Skin epidermis (tissue), 12 donors: ENCODE measurements around the gene TRERF1.
"Not testable (repeated sequence)": the region's sequence is repeated elsewhere in the genome, so short reads cannot be mapped to it uniquely, and the experiment has no call there.

Experiments used
- H3K27ac ChIP-seq, 21 experiments: fragments of 200-600 bp; sonication (generic) in 11 of 21; one replicate each; pipeline ENCODE4 v1.5.0; 2020; ENCODE audit warnings: mild to moderate bottlenecking in 3 of 21, inconsistent platforms in 2 of 21, moderate library complexity in 2 of 21
- H3K4me3 ChIP-seq, 7 experiments: fragments of 200-600 bp; sonication (generic) in 2 of 7; one replicate each; pipeline ENCODE4 v1.5.0; 2020; ENCODE audit warnings: inconsistent platforms in 2 of 7, mild to moderate bottlenecking in 2 of 7, moderate library complexity in 1 of 7

TRERF1 gene

DNA sequence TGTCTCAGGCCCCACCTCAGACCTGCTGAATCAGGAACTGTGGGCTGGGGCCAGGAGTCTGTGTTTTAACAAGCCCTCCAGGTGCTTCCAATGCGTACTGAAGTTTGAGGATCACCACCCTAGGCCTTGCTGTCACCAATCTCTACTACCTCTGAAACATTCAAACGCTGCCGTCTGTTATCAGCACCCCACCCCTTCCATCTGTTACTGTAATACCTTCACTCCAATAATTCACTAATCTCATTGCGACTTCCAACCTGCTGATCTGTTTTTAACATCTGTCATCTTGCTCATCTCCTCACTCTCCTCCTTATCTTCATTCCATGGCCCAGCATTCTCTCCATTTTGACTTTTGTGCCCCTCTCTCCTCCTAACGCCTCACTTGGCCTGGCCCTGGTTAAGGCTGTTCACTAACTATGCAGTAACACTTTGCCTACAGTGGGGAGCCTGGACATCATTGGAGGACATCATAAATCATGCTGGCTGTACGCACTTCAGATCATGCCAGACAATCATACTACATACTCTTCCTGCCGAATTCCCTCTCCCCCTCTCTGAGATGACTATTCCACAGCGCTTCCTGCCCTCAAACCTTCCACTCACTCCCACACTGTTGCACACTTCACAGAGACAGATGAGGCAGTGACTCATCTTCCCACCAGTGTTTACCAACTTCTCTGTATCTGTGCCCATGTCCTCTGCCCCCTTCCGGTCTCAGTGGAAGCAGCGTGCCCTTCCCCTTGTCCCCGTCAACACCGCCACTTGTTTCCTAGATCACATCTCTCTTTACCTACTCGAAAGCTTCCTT is 254.0 kb downstream of the TRERF1 start:
- Histone ChIP-seq H3K27ac (peak overlapping the region in 2 of 21 experiments; percentile 1 to 46), H3K4me3 (no peak overlapping the region)

DNA sequence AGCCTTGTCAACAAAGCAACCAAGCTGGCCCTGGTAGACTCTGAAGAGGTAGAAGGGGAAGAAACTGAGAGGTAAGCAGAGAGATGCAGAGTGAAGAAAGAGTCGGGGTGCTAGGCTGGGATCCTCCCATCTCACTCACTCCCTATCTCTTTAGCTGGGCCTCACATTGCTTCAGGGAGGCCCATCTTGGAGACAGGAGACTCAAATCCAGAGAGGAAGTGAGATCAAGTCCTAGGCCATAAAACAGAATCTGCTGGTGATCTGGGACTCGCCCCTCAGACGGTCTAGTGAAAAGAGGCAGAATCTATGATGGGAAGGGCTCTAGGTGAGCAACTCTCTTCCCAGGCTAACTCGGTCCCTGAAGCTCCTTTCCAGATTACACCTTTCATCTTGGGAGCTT is 256.3 kb downstream of the TRERF1 start:
- Histone ChIP-seq H3K27ac (no peak overlapping the region), H3K4me3 (no peak overlapping the region)

DNA sequence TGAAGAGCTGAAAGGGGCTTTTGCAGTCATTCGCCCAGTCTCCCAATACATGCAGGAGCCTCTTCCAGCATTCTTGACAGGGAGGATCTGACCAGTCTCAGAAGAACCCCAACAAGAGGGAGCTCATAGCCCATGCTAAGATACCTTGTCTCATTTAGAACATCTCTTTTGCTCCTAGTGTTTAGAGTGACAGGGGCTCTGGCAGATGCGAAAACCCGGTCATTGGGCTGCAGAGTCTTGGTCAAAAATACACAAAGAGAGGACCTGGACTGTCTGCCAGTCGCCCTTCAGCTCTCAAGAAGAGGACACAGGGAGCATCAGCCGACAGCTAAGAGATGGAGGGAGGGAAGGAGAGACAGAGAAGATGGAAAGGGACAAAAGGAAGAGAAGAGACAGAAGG is 257.7 kb downstream of the TRERF1 start:
- no peak overlapping the region for H3K4me3 ChIP-seq
- H3K27ac ChIP-seq: peak overlapping the region in 1 of 21 experiments; percentile 35

DNA sequence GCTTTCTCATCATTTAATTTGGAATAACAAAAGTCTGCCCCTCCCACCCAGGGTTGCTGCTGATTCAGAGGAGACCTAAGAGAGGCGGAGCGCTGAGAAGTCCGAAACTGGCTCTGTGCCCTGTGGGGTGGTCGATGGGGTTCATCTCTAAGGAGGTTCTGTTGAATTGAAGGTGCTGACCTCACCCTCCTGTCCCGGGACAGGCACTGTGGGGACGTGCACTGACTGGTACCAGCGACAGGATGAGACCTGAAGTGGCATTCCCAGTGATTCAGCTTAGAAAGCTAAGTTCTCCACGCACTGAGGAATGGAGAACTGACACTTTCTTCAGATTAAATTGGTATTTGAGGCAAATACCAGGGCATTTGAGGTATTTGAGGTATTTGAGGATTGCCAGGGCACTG is 258.2 kb downstream of the TRERF1 start:
- H3K4me3 ChIP-seq: no peak overlapping the region
- no peak overlapping the region for H3K27ac ChIP-seq

DNA sequence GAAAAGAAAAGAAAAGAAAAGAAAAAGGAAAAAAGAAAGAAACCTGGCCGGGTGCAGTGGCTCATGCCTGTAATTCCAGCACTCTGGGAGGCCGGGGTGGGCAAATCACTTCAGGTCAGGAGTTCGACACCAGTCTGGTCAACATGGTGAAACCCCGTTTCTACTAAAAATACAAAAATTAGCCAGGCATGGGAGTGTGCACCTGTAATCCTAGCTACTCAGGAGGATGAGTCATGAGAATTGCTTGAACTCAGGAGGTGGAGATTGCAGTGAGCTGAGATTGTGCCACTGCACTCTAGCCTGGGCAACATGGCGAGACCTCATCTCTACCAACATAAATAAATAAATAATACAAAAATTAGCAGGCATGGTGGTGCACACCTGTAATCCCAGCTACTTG is 259.3 kb downstream of the TRERF1 start:
- not testable (repeated sequence) for H3K4me3 ChIP-seq, H3K27ac ChIP-seq

DNA sequence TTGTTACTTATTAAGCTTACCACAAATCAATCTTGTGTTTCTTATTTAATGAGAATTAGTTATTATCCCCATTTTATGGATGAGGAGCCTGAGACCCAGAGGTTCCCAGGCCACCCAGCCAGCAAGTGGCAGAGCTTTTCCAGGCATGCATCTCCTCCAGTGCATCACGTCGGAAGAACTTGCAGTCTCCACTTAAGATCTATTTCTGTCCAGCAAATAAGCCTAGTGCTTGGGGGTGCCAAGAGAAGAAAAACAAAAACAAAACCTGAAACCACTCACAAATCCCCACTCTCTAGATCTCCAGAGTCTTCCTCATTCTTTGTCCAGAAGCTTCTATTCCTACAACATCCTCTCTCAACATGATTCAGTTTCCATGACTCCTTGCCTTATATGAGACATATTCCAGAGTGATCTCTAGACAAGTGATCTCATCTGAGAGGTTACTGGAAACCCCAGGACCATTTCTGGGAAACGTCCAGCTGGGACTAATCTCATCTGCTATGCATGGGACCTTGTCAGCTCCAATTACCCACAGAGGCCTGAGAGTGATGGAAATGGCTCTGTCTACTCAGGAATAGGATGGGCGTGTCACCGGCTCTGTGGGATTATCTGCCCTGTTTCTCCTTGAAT is 261.1 kb downstream of the TRERF1 start:
- Histone ChIP-seq H3K27ac (no peak overlapping the region), H3K4me3 (no peak overlapping the region)

DNA sequence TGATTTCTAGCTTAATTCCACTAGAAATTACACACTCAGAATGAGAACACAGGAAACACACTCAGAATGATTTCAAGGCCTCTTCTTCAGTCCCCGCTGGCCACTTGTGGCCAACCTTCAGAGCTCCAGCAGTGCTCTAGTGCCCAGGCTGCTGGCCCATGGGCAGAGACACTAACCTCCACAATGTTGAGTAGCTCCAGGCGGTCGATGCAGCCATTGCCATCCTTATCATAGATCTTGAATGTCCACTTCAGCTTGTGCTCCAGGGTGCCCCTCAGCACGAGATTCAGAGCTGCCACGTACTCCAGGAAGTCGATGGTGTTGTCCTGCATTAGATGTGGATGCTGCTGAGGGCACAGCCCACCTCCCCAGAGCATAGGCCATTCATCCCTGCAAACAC is 263.3 kb downstream of the TRERF1 start:
- H3K27ac ChIP-seq: no peak overlapping the region
- H3K4me3 ChIP-seq: no peak overlapping the region

DNA sequence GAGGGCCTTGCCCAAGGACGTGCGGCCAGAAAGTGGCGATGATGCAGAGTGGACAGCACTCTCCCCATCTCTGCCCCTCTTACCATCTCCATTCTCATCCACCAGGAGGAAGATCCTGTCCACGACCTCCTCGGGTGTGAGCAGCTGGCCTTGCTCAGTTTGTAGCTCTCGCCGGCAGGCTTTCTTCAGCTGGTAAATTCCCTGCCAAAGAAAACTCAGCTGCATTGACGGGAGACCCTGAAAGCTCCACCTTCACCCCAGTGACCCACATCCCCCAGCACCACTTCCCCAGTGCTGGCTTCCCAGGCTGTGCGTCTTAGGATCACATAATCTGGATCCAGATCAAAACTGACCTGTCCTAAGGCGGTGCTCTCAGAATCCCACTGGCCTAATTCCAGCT is 266.1 kb downstream of the TRERF1 start:
- Histone ChIP-seq H3K27ac (no peak overlapping the region), H3K4me3 (no peak overlapping the region)

DNA sequence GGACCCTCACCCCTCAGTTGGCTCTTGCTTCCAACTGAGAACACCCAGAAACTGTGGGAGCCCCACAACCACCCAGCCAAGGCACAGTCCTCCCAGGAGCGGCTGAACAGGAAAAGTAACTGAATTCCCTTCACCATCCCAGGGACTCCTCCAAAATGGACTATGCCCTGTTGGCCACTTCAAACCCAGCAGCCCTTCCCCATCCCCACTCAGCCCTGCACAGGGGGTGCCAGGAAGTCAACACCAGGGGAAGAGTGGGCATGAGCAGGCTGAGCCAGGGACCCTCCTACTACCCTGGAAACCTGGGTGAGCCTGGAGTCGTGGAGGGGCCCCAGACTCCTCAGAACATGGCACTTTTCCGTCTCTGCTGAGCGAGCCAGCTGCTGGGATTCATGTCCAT is 267.3 kb downstream of the TRERF1 start:
- Histone ChIP-seq H3K27ac (no peak overlapping the region), H3K4me3 (no peak overlapping the region)

DNA sequence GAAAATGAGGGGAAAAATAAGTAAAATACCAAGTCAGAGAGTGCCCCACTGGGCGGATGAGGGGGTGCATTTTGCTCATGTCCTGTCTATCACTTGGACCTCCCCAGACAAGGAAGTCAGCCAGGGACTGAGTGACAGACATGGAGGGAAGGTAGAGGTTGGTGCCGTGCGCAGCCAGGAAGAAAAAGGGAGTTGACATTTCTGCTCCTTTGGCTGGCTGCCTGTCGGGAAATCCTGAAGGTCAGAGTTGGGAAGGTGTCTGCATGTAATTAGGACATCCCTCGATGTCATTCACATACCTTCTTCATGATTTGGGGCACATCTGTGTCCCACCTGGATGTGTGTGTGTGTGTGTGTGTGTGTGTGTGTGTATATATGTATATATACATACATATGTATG is 269.6 kb downstream of the TRERF1 start:
- Histone ChIP-seq H3K27ac (no peak overlapping the region), H3K4me3 (no peak overlapping the region)

DNA sequence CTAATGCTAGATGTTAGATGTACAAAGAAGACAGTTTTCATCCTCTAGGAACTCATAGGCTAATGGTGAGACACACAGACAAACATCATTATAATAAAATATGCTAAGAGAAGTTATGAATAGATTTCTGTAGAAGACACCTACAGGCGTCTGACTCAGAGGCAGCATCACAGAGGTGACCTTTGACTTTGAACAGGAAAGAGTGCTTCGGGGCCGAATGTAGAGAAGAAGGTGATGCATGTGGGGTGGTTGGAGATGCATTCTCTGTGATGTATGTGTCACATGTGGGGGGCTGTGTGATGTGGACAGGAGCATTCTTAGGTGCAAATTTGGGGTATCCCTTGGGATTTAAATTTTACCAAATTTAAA is 271.8 kb downstream of the TRERF1 start:
- no peak overlapping the region for H3K4me3 ChIP-seq
- H3K27ac ChIP-seq: no peak overlapping the region

DNA sequence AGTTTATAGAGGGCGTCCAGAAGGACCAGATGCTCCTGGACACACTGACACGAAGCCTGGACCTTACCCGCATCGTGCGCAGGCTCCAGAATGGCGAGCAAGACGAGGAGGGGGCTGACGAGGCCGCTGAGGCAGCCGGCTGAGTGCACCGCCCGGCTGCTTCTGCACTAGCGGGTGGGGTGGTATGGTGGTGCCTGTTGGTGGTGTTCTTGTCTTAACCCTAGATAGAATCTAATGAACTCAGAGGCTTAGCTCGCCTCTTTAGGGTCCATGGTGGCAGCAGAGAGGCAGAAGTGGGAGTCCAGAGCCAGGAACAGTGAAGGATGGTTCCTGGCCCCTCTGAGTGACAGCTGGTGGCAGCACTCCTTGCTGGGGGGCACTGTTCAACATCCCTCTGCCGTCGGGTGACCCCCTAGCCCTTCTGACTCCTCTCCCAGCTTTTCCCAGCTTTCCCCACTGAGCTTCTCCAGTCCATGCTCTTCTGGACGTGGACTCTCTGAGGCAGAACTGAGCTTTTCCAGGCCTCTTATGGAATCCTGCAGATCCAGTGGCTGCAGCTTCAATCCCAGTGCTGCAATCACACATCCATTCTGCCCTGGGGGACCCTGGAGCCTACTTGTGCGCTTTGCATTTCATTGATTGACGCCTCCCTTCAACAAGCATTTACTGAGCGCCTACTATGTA is 272.3 kb downstream of the TRERF1 start:
- Histone ChIP-seq H3K27ac (no peak overlapping the region), H3K4me3 (no peak overlapping the region)

DNA sequence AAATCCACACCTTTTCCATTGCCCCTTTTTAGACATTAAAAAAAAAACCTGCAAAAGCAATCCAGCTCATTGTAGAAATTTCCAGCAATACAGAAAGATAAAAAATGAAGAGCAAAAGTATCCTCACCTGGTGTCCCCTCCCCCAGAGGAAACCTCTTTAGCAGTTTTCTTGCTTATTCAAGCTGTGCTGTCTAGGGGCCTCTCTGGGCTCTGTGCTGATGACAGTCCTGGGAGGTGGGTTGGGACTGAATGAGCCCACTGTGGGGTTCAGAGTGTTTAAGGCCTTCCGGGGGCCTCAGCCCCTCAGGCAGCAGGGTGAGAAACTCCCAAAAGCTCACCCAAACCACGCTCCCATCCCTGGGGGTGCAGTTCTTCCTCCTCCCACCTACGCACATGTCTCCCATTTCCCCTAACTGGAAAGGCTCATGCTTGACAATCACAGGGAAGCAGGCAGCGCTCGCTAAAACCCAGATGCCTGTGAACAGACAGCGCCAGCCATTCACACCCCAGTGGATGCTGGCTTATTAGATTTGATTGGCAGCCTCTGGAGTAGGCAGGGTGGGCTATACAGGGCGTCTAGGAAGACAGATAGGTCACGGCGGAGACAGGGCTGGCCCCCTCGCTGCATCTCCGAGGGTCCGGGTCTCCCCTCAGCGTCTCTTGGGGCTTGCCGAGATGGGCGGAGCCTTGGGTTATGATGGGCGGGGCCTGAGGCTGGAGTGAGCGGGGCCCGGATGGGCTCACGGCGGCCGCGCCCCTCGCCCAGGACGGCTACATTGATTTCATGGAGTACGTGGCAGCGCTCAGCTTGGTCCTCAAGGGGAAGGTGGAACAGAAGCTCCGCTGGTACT is 274.0 kb downstream of the TRERF1 start:
- Histone ChIP-seq H3K27ac (no peak overlapping the region), H3K4me3 (no peak overlapping the region)

DNA sequence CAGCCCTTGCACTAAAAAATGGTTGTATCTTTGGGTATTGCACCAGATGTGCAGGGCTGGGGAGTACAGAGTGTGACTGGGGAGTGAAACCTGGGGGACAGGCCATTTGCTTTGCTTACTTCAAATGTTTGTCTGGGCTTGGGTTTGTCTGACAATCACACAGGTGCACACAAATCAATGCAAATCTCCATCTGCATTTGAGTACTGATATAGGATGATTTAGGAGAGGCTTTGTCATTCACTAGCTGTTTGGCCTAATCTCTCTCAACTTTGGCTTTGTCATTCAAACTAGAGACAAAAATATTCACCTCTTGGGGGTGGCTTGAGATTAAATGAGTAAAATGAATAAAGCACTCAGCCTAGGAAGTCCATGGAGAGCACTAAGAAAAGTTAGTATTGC is 274.7 kb downstream of the TRERF1 start:
- H3K27ac ChIP-seq: no peak overlapping the region
- no peak overlapping the region for H3K4me3 ChIP-seq

DNA sequence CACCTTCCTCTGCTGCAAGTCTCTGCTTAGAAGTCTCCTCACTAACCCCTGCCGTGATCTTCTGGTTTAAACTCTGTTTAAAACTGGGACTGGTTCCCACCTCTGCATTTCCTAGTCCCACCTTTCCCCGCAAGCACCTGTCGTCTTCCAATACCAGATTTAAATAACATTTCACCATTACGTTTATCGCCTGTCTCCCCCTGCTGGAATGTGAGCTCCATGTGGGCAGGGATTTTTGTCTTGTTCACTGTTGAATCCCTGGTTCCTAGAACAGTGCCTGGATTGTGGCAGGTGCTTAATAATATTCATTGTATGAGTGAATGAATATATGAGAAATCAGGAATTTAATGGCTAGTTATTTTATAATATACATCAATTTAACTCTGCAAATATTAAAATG is 275.9 kb downstream of the TRERF1 start:
- Histone ChIP-seq H3K27ac (no peak overlapping the region), H3K4me3 (no peak overlapping the region)
